Left ventricle myocardium inferior (tissue), 1 donor: ENCODE data around the gene UGT1A9. TPM values are rescaled to one million over a fixed set of nuclear protein-coding genes. Genes with fewer than 3 reads are reported as not detected.

Experiments
- DNase-seq: peaks from one replicate; pipeline ENCODE4 v3.0.0-alpha.2; 2020
- H3K27ac ChIP-seq: fragments of 200-600 bp; replicated peaks from 2 replicates; pipeline ENCODE4 v1.8.0; 2021
- H3K27me3 ChIP-seq: fragments of 200-600 bp; 2 replicates; pipeline ENCODE4 v1.8.0; 2021; ENCODE audit warnings: low read depth
- H3K36me3 ChIP-seq: fragments of 200-600 bp; 2 replicates; pipeline ENCODE4 v1.8.0; 2021
- H3K4me1 ChIP-seq: fragments of 200-600 bp; 2 replicates; pipeline ENCODE4 v1.8.0; 2021
- H3K4me3 ChIP-seq: fragments of 200-600 bp; 2 replicates; pipeline ENCODE4 v1.8.0; 2021; ENCODE audit warnings: mild to moderate bottlenecking, moderate library complexity
- H3K9me3 ChIP-seq: fragments of 200-600 bp; replicated peaks from 2 replicates; pipeline ENCODE4 v1.8.0; 2021
- intact Hi-C: fragments of 100-400 bp; cut with micrococcal nuclease; formaldehyde crosslinking; loops from one replicate; pipeline ENCODE4 v1.11.0; 2022
- total RNA-seq: library from RNA; stranded (reverse); fragmentation: NEBNext Ultra II Directional; extraction: Animal tissue kit (Norgen Biotek cat#: 25700); gene quantifications from one replicate; pipeline ENCODE4 v1.2.1, GENCODE V29; 2021
- TF ChIP-seq, protein P1 (sequence below): fragments of 200-600 bp; IDR thresholded peaks from 2 replicates; pipeline ENCODE4 v1.8.0; 2021; ENCODE audit warnings: antibody characterized with exemption, mild to moderate bottlenecking, borderline replicate concordance
- donor health status: DM: no; HTN: yes; CAD: no; lungs with severe emphysema.

The UGT1A9 gene
- total RNA-seq, 1 donor from 2014 or later: not detected

DNA sequence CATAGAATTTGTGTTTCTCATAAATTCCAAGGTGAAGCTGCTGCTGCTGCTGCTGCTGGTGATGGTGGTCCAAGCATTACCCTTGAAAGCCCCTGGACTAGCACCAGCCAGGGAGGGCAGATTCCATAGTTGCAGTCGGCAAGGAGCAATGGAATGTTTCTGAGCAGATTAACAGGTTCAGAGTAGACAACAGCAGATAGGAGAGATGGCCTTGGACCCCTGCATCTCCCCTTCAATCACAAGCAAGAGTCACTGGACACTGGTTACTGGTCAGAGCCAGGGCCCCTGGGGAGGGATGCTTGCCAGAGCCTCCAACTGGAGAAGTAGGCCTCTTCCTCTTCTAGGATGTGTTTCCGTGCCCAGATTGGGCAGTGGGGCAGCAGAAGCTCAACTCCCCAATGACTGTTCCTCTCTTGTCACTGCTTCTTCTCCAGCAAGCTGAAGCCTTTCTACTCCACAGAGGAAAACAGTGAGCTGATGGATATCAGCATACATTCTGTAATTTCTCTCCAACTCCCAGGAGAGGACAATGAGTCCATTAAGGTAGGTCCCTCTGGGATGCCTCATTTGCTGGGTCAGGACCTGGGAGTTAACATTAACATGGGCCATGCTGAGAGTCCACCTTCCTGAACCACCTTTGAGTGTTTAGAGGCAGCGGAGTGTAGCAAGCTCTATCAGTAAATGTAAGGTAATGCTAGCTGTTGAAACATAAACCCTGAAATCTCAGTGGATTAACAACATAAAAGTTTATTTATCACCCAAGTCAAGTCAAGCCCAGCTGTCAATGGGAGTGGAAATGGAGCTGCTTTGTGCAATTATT, 141.7 kb downstream of the UGT1A9 start:
- H3K27me3 ChIP-seq: peaks cover 41% of the 10 kb centered on the region
- H3K27ac ChIP-seq: no peak overlapping the region
- intact Hi-C loops: no loop called here
- H3K36me3 ChIP-seq: no peaks in the 10 kb centered on the region
- no peak for DNase-seq
- H3K4me3 ChIP-seq: no peak overlapping the region
- H3K4me1 ChIP-seq: no peaks in the 10 kb centered on the region
- H3K9me3 ChIP-seq: peaks cover 11% of the 10 kb centered on the region
- TF ChIP-seq, protein P1, sequence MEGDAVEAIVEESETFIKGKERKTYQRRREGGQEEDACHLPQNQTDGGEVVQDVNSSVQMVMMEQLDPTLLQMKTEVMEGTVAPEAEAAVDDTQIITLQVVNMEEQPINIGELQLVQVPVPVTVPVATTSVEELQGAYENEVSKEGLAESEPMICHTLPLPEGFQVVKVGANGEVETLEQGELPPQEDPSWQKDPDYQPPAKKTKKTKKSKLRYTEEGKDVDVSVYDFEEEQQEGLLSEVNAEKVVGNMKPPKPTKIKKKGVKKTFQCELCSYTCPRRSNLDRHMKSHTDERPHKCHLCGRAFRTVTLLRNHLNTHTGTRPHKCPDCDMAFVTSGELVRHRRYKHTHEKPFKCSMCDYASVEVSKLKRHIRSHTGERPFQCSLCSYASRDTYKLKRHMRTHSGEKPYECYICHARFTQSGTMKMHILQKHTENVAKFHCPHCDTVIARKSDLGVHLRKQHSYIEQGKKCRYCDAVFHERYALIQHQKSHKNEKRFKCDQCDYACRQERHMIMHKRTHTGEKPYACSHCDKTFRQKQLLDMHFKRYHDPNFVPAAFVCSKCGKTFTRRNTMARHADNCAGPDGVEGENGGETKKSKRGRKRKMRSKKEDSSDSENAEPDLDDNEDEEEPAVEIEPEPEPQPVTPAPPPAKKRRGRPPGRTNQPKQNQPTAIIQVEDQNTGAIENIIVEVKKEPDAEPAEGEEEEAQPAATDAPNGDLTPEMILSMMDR: no peak

DNA sequence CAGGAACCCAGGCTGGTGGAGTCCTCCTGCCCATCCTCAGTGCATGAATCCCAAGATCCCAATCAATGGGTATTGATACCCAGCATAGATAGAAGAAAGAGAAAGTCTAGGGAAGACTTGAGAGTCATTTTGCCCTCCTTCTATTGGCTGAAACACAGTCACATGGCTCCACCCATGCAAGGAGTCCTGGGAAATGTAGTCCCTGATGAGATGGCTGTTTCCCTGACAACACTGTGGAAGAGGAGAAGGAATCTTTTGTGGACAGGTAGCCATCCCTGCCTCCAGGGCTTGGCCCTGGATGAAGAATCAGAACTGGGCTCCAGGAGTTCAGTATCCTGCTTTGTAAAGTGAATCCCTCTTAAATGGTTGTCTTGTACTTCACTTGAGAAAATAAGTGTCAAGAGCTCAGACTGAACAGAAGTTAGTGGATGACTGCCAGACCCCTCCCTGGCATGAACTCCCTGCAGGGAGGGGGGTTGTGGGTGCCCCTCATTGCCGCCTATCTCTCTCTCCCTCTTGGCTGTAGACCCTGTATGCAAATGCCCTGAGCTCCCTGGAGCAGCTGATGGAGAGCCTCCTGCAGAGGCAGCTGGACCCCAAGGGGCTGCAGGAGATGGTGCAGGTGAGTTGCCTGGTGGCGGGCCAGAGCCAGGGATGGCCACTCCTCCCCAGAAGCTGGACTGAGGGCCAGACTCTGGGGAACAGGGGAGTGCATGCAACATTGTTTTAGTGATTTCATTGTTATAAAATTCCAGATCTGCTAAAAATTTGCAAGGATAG, 142.5 kb downstream of the UGT1A9 start:
- intact Hi-C loops: no loop called here
- Histone ChIP-seq H3K27ac (no peak overlapping the region), H3K27me3 (peaks cover 40% of the 10 kb centered on the region), H3K4me1 (no peaks in the 10 kb centered on the region), H3K36me3 (no peaks in the 10 kb centered on the region), H3K4me3 (no peak overlapping the region), H3K9me3 (peaks cover 11% of the 10 kb centered on the region)
- TF ChIP-seq, protein P1: no peak
- no peak for DNase-seq

DNA sequence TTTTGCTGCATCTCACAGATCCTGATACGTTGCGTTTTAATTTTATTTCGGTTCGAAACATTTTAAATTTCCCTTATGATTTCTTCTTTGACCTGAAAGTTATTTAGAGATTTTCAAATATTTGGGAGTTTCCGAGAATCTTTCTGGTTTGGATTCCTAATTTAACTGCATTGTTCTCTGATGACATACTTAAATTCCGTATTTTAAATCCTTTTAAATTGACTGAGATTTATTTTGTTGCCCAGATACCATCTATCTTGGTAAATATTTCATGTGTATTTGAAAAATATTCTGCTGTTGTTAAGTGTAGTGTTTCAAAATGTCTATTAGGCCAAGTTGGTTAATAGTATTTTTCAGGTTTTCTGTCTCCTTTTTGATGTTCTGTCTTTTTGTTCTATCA, 144.2 kb downstream of the UGT1A9 start:
- H3K27me3 ChIP-seq: peaks cover 31% of the 10 kb centered on the region
- DNase-seq: no peak
- H3K9me3 ChIP-seq: peaks cover 11% of the 10 kb centered on the region
- TF ChIP-seq, protein P1: no peak
- H3K36me3 ChIP-seq: no peaks in the 10 kb centered on the region
- intact Hi-C loops: no loop called here
- no peak overlapping the region for H3K27ac ChIP-seq
- no peaks in the 10 kb centered on the region for H3K4me1 ChIP-seq
- H3K4me3 ChIP-seq: no peak overlapping the region

DNA sequence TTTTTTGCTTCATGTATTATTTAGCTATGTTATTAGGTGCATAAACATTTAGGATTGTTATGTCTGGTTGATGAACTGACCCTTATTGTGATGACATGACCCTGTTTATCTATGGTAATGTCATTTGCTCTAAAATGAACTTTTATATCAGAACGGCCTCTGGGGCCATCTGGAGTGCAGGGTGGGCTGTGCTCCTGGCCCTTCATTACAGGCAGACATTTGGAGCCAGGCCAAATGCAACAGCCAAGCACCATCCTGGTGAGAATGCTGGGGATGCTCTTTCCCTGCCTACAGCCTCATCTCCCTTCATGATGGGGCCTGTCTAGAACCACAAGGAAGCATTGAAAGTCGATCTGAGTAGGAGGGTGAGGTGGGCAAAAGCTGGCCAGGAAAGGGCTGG, 144.6 kb downstream of the UGT1A9 start:
- TF ChIP-seq, protein P1: no peak
- H3K4me1 ChIP-seq: no peaks in the 10 kb centered on the region
- peaks cover 26% of the 10 kb centered on the region for H3K27me3 ChIP-seq
- DNase-seq: no peak
- H3K4me3 ChIP-seq: no peak overlapping the region
- intact Hi-C loops: no loop called here
- no peaks in the 10 kb centered on the region for H3K36me3 ChIP-seq
- peaks cover 11% of the 10 kb centered on the region for H3K9me3 ChIP-seq
- H3K27ac ChIP-seq: no peak overlapping the region

DNA sequence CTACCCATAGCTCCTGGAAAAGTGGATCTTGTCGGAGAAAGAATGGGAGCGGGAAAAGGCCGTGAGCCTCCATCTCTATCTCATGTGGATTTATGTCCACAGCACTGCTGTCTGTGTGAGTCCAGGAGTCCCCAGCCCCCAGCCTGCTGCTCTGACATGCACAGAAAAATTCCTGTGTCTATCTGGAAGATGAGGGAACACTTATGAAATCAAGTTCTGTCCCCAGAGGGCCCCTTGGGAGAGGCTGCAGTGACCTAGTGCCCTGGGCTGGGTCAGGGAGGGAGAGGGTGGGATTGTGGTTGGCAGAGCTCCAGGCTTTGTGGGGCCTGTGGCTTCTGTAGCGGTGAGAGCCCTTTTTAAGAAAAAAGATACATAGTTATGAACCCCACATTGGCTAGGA, 145.1 kb downstream of the UGT1A9 start:
- TF ChIP-seq, protein P1: no peak
- Histone ChIP-seq H3K4me1 (no peaks in the 10 kb centered on the region), H3K27me3 (peaks cover 22% of the 10 kb centered on the region), H3K36me3 (no peaks in the 10 kb centered on the region), H3K27ac (no peak overlapping the region), H3K4me3 (no peak overlapping the region), H3K9me3 (peaks cover 11% of the 10 kb centered on the region)
- intact Hi-C loops: no loop called here
- no peak for DNase-seq
